H1 (cell line): ENCODE measurements around the gene LRG1. TPM values are rescaled to one million over a fixed set of nuclear protein-coding genes. Genes with fewer than 3 reads are reported as not detected.

Experiments
- CTCF ChIA-PET: fragments of 300-600 bp; sonication (Branson Sonifier 250); formaldehyde crosslinking; loops from one replicate; lab custom pipeline; 2021; ENCODE audit not compliant: partially characterized antibody; lab: Charles Lee
- POLR2A ChIA-PET: fragments of 300-600 bp; sonication (Branson Sonifier 250); formaldehyde crosslinking; loops from one replicate; lab custom pipeline; 2021; ENCODE audit warnings: inconsistent platforms; ENCODE audit not compliant: partially characterized antibody; lab: Charles Lee
- DNase-seq, 2 experiments: peaks; one replicate each; pipeline versions ENCODE4 v3.0.0 to v3.0.0-alpha.2; 2010 to 2022; ENCODE audit warnings: low spot score in 2 of 2, low read depth in 1 of 2, mixed read lengths in 1 of 2
- FAIRE-seq: peaks from 2 replicates; lab custom pipeline; 2011; peaks lifted over from hg19 to GRCh38; lab: Jason Lieb, UNC
- H2AFZ ChIP-seq: 2 replicates; pipeline ENCODE4 v1.8.1; 2012; ENCODE audit warnings: low read length, inconsistent platforms
- H2AK5ac ChIP-seq: 2 replicates; pipeline ENCODE4 v1.6.1; 2013; ENCODE audit warnings: low read depth, low read length
- H2BK120ac ChIP-seq: replicated peaks from 2 replicates; pipeline ENCODE3; 2013; ENCODE audit warnings: low read depth, low read length, inconsistent platforms
- H2BK12ac ChIP-seq: 2 replicates; pipeline ENCODE4 v1.6.1; 2013; ENCODE audit warnings: low read depth, low read length
- H2BK15ac ChIP-seq: 2 replicates; pipeline ENCODE4 v1.6.1; 2013; ENCODE audit warnings: low read length
- H2BK20ac ChIP-seq: 2 replicates; pipeline ENCODE4 v1.6.1; 2013; ENCODE audit warnings: low read length
- H2BK5ac ChIP-seq: 2 replicates; pipeline ENCODE4 v1.6.1; 2013; ENCODE audit warnings: low read depth, low read length
- H3K14ac ChIP-seq: 2 replicates; pipeline ENCODE4 v1.6.1; 2013; ENCODE audit warnings: inconsistent platforms; ENCODE audit not compliant: insufficient read length
- H3K18ac ChIP-seq: 2 replicates; pipeline ENCODE4 v1.6.1; 2013; ENCODE audit warnings: low read length; ENCODE audit errors: extremely low read depth
- H3K23ac ChIP-seq: 2 replicates; pipeline ENCODE4 v1.6.1; 2013; ENCODE audit warnings: inconsistent platforms; ENCODE audit not compliant: insufficient read length
- H3K23me2 ChIP-seq: 2 replicates; pipeline ENCODE4 v1.6.1; 2013; ENCODE audit warnings: low read depth, low read length
- H3K27ac ChIP-seq: 2 replicates; pipeline ENCODE4 v1.6.1; 2011; ENCODE audit warnings: low read depth, low read length, inconsistent platforms
- H3K27me3 ChIP-seq, 4 experiments: replicated peaks in 1 of 4; 1 replicate in 1 of 4; 2 replicates in 3 of 4; pipeline versions ENCODE4 v1.6.1 to v1.8.1; 2011 to 2013; ENCODE audit warnings: low read length in 3 of 4, mild to moderate bottlenecking in 3 of 4, inconsistent platforms in 2 of 4, mixed read lengths in 2 of 4, moderate library complexity in 1 of 4; ENCODE audit not compliant: control insufficient read depth in 3 of 4, insufficient read depth in 3 of 4; ENCODE audit errors: extremely low read depth in 1 of 4
- H3K36me3 ChIP-seq, 4 experiments: 2 replicates each; pipeline versions ENCODE4 v1.6.1 to v1.8.1; 2011 to 2013; ENCODE audit warnings: mild to moderate bottlenecking in 4 of 4, low read length in 3 of 4, moderate library complexity in 2 of 4, control low read depth in 1 of 4, inconsistent platforms in 1 of 4; ENCODE audit not compliant: insufficient read depth in 4 of 4, control insufficient read depth in 2 of 4
- H3K4ac ChIP-seq: replicated peaks from 2 replicates; pipeline ENCODE3; 2013; ENCODE audit warnings: low read length, low read depth, mixed read lengths, inconsistent platforms; ENCODE audit not compliant: insufficient read length
- H3K4me1 ChIP-seq, 4 experiments: replicated peaks in 1 of 4; 1 replicate in 1 of 4; 2 replicates in 3 of 4; pipeline versions ENCODE4 v1.6.1 to v1.8.1; 2011 to 2013; ENCODE audit warnings: low read length in 3 of 4, inconsistent platforms in 2 of 4, mixed read lengths in 1 of 4; ENCODE audit not compliant: insufficient read depth in 4 of 4, control insufficient read depth in 3 of 4
- H3K4me2 ChIP-seq, 2 experiments: 2 replicates each; pipeline versions ENCODE4 v1.6.1 to v1.8.1; 2011 to 2013; ENCODE audit warnings: low read depth in 2 of 2, low read length in 2 of 2, control low read depth in 1 of 2, inconsistent platforms in 1 of 2, mild to moderate bottlenecking in 1 of 2; ENCODE audit not compliant: insufficient read depth in 1 of 2
- H3K4me3 ChIP-seq, 4 experiments: fragments of 200-600, 300-600 bp in 1 of 4; sonication (generic), shearing (Covaris generic), sonication (Bioruptor Twin) in 1 of 4; 2 replicates each; pipeline versions ENCODE4 v1.5.1 to v1.8.1; 2011 to 2016; ENCODE audit warnings: low read length in 4 of 4, low read depth in 3 of 4, control low read depth in 2 of 4, inconsistent platforms in 2 of 4, mild to moderate bottlenecking in 2 of 4, mixed read lengths in 1 of 4, moderate library complexity in 1 of 4; ENCODE audit not compliant: insufficient read depth in 2 of 4; ENCODE audit errors: extremely low read depth in 1 of 4
- H3K56ac ChIP-seq: replicated peaks from 2 replicates; pipeline ENCODE3; 2013; ENCODE audit warnings: low read depth, mild to moderate bottlenecking, mixed read lengths, low read length, inconsistent platforms; ENCODE audit not compliant: insufficient read length
- H3K79me1 ChIP-seq: 2 replicates; pipeline ENCODE4 v1.6.1; 2013; ENCODE audit warnings: low read depth, low read length, control low read depth
- H3K79me2 ChIP-seq, 2 experiments: 2 replicates each; pipeline versions ENCODE4 v1.6.1 to v1.8.1; 2012 to 2013; ENCODE audit warnings: low read length in 2 of 2, mild to moderate bottlenecking in 2 of 2, inconsistent platforms in 1 of 2; ENCODE audit not compliant: insufficient read depth in 2 of 2, control insufficient read depth in 1 of 2
- H3K9ac ChIP-seq, 4 experiments: replicated peaks in 1 of 4; 1 replicate in 1 of 4; 2 replicates in 3 of 4; pipeline versions ENCODE4 v1.6.1 to v1.8.1; 2011 to 2013; ENCODE audit warnings: low read depth in 3 of 4, low read length in 3 of 4, control low read depth in 2 of 4, mild to moderate bottlenecking in 2 of 4, moderate library complexity in 2 of 4, inconsistent platforms in 1 of 4; ENCODE audit errors: extremely low read depth in 1 of 4
- H3K9me3 ChIP-seq, 2 experiments: 2 replicates each; pipeline versions ENCODE4 v1.6.1 to v1.8.1; 2012 to 2013; ENCODE audit warnings: mild to moderate bottlenecking in 2 of 2, moderate library complexity in 2 of 2, control low read depth in 1 of 2, inconsistent platforms in 1 of 2, low read depth in 1 of 2, low read length in 1 of 2, mixed read lengths in 1 of 2; ENCODE audit not compliant: insufficient read depth in 2 of 2
- H4K20me1 ChIP-seq, 2 experiments: replicated peaks in 1 of 2; 2 replicates each; pipeline versions ENCODE3 to v1.8.1; 2011 to 2013; ENCODE audit warnings: inconsistent platforms in 2 of 2, low read length in 2 of 2, mild to moderate bottlenecking in 1 of 2; ENCODE audit not compliant: insufficient read depth in 2 of 2, control insufficient read depth in 1 of 2
- H4K5ac ChIP-seq: 2 replicates; pipeline ENCODE4 v1.6.1; 2013; ENCODE audit warnings: low read length, low read depth, mixed read lengths, inconsistent platforms; ENCODE audit not compliant: insufficient read length
- H4K8ac ChIP-seq: 2 replicates; pipeline ENCODE4 v1.8.0; 2013; ENCODE audit warnings: mild to moderate bottlenecking, moderate library complexity, low read length, inconsistent platforms; ENCODE audit not compliant: insufficient read depth; ENCODE audit errors: extremely low read depth
- H4K91ac ChIP-seq: replicated peaks from 2 replicates; pipeline ENCODE3; 2013; ENCODE audit warnings: low read length, mixed read lengths, inconsistent platforms; ENCODE audit not compliant: insufficient read length
- E2F6 ChIP-seq: IDR thresholded peaks from 2 replicates; pipeline ENCODE4 v1.6.1; 2012; ENCODE audit warnings: inconsistent platforms
- FOSL1 ChIP-seq: IDR thresholded peaks from 2 replicates; pipeline ENCODE4 v1.6.1; 2011; ENCODE audit warnings: mild to moderate bottlenecking, low read depth, low read length, moderate library complexity; ENCODE audit not compliant: insufficient read depth
- TAF7 ChIP-seq: optimal IDR thresholded peaks from 2 replicates; pipeline ENCODE3; 2011; ENCODE audit warnings: low read depth, mild to moderate bottlenecking, inconsistent platforms, low read length, moderate library complexity, borderline replicate concordance
- TBP ChIP-seq: IDR thresholded peaks from 2 replicates; pipeline ENCODE4 v1.6.1; 2011; ENCODE audit warnings: low read depth, low read length, improper control_type of control experiment
- YY1 ChIP-seq: IDR thresholded peaks from 2 replicates; pipeline ENCODE4 v1.6.1; 2011; ENCODE audit warnings: low read depth, mild to moderate bottlenecking, low read length
- WGBS, 2 experiments: shearing (Covaris generic) in 1 of 2; methylation state at CpG; one replicate each; pipeline versions ENCODE4 v1.1.6 to v1.1.7; 2013 to 2015; ENCODE audit warnings: low lambda C conversion rate in 2 of 2, mixed read lengths in 2 of 2, inconsistent platforms in 1 of 2, low coverage in 1 of 2, missing lambda C conversion rate in 1 of 2; ENCODE audit not compliant: insufficient replicate concordance in 2 of 2, insufficient coverage in 1 of 2, insufficient read length in 1 of 2; ENCODE audit errors: extremely low coverage in 1 of 2, missing lambda C conversion rate in 1 of 2; 5-methylcytosine and 5-hydroxymethylcytosine counted together
- polyA plus RNA-seq, 7 experiments: library from polyadenylated mRNA; depleted of rRNA in 3 of 7; stranded (reverse) in 5 of 7; unstranded in 2 of 7; fragments of >200 nt in 5 of 7; fragments of 200-250 nt in 2 of 7; gene quantifications; 1 replicate in 5 of 7; 2 replicates in 1 of 7; 4 replicates in 1 of 7; pipeline versions ENCODE4 v1.2.1 to v1.2.3, GENCODE V29; 2011 to 2013; ENCODE audit warnings: missing spikeins in 2 of 7, mixed read lengths in 2 of 7
- total RNA-seq: library from RNA; stranded (reverse); fragmentation: NEBNext Ultra II Directional; extraction: Animal tissue kit (Norgen Biotek cat#: 25700); gene quantifications from 2 replicates; pipeline ENCODE4 v1.2.1, GENCODE V29; 2021

The LRG1 gene
- total and polyA plus RNA-seq, 2 of the 8 experiments (the other 6 are each of a cell fraction or from before 2014, with no cell fraction given), result 0.48 to 0.79 TPM

GRCh38 chr19:4491446-4491845, 48.4 kb downstream of the LRG1 start:
- H2BK120ac ChIP-seq, result no peak overlapping the region
- H3K36me3 ChIP-seq, result peaks cover 6 to 61% (median 45%) of the 10 kb centered on the region in 4 experiments; a peak in 6 of 8 replicates
- 94% methylated on average over 14 of the region's 21 CpGs; no CpG with 5 or more reads in 1 of the 2 experiments for WGBS, 2 experiments
- no peak overlapping the region for H3K4ac ChIP-seq
- H3K9me3 ChIP-seq, result no peaks in the 10 kb centered on the region
- no peak overlapping the region for H2BK20ac ChIP-seq
- H3K14ac ChIP-seq, result no peak overlapping the region
- FAIRE-seq (no peak), DNase-seq (no peak)
- ChIA-PET CTCF (no interaction called here), POLR2A (no interaction called here)
- peak overlapping the region; percentile 11; the same call in 1 of the 2 replicates for H4K8ac ChIP-seq
- H3K56ac ChIP-seq, result no peak overlapping the region
- no peaks in the 10 kb centered on the region for H3K4me1 ChIP-seq
- H2BK5ac ChIP-seq, result no peak overlapping the region
- H3K79me1 ChIP-seq, result peaks cover 6% of the 10 kb centered on the region
- H3K27ac ChIP-seq, result no peak overlapping the region
- TF ChIP-seq FOSL1, result no peak
- TF ChIP-seq TAF7, result no peak
- TF ChIP-seq TBP, result no peak
- TF ChIP-seq YY1, result no peak
- TF ChIP-seq E2F6, result no peak
- no peak overlapping the region for H3K4me3 ChIP-seq
- H3K79me2 ChIP-seq, result 0 out of 4 replicates have a peak, but pooled peaks cover 0 to 3% of the 10 kb centered on the region in 2 experiments
- no peak overlapping the region for H2BK15ac ChIP-seq
- H2BK12ac ChIP-seq, result no peak overlapping the region
- H3K23ac ChIP-seq, result no peak overlapping the region
- no peak overlapping the region for H2AK5ac ChIP-seq
- H4K91ac ChIP-seq, result no peak overlapping the region
- peaks cover 7 to 20% of the 10 kb centered on the region in 2 experiments for H4K20me1 ChIP-seq
- no peaks in the 10 kb centered on the region; a peak in 1 of 7 replicates for H3K27me3 ChIP-seq
- H2AFZ ChIP-seq, result no peak overlapping the region
- H4K5ac ChIP-seq, result no peak overlapping the region
- H3K18ac ChIP-seq, result no peak overlapping the region
- no peak overlapping the region for H3K9ac ChIP-seq
- H3K23me2 ChIP-seq, result peaks cover 10% of the 10 kb centered on the region; the same call in 1 of the 2 replicates
- no peak overlapping the region for H3K4me2 ChIP-seq
